Measurements from ENCODE around the gene LAS1L.
"Not testable (repeated sequence)": the region's sequence is repeated elsewhere in the genome, so short reads cannot be mapped to it uniquely, and the experiment has no call there.

The LAS1L gene

GRCh38 chrX:65516756-65517155 lies 17.8 kb downstream of the LAS1L start:
- DNase-seq = no peak

GRCh38 chrX:65513610-65514009 lies 21.0 kb downstream of the LAS1L start:
- no peak for DNase-seq

- no peak for DNase-seq
These were observed 25.2 kb downstream of the LAS1L start for GRCh38 chrX:65509400-65509799.

- no peak for DNase-seq
These were observed 25.7 kb downstream of the LAS1L start for GRCh38 chrX:65508851-65509250.

GRCh38 chrX:65502618-65503017 lies 32.0 kb downstream of the LAS1L start:
- no peak for DNase-seq

- DNase-seq = no peak
These were observed 41.2 kb downstream of the LAS1L start for GRCh38 chrX:65493431-65493830.

- DNase-seq = no peak
These were observed 43.0 kb downstream of the LAS1L start for GRCh38 chrX:65491620-65492019.

GRCh38 chrX:65488495-65488894 lies 46.1 kb downstream of the LAS1L start:
- DNase-seq = no peak

GRCh38 chrX:65480960-65481359 lies 53.6 kb downstream of the LAS1L start:
- DNase-seq = no peak

GRCh38 chrX:65479102-65479501 lies 55.5 kb downstream of the LAS1L start:
- DNase-seq = not testable (repeated sequence)

- DNase-seq = no peak
These were observed 58.0 kb downstream of the LAS1L start for GRCh38 chrX:65476564-65476963.

GRCh38 chrX:65463550-65463949 lies 71.0 kb downstream of the LAS1L start:
- no peak for DNase-seq
